Neural cell (in vitro differentiated cells): ENCODE results near the gene TLE4.

Experiments
- EP300 ChIP-seq: fragments of 450-650 bp; conservative IDR thresholded peaks from 2 replicates; pipeline ENCODE4 v1.6.1; 2014; ENCODE audit warnings: antibody characterized with exemption, mild to moderate bottlenecking, moderate library complexity; ENCODE audit not compliant: poor library complexity, severe bottlenecking
- EZH2 ChIP-seq: fragments of 200-600, 300-800 bp; shearing (Covaris generic), sonication (generic); IDR thresholded peaks from 2 replicates; pipeline ENCODE4 v1.6.1; 2014; ENCODE audit warnings: antibody characterized with exemption, low read length, borderline replicate concordance, mild to moderate bottlenecking; ENCODE audit not compliant: insufficient read depth, poor library complexity, severe bottlenecking
- MXI1 ChIP-seq: fragments of 450-650 bp; conservative IDR thresholded peaks from 2 replicates; pipeline ENCODE4 v1.6.1; 2014; ENCODE audit warnings: antibody characterized with exemption, mild to moderate bottlenecking; ENCODE audit not compliant: poor library complexity, severe bottlenecking
- POLR2AphosphoS5 ChIP-seq: IDR thresholded peaks from 2 replicates; pipeline ENCODE4 v1.6.1; 2012
- RAD21 ChIP-seq: fragments of 450-650 bp; conservative IDR thresholded peaks from 2 replicates; pipeline ENCODE4 v1.6.1; 2014; ENCODE audit warnings: antibody characterized with exemption, mild to moderate bottlenecking, moderate library complexity
- SMC3 ChIP-seq: fragments of 450-650 bp; conservative IDR thresholded peaks from 2 replicates; pipeline ENCODE4 v1.6.1; 2014; ENCODE audit warnings: antibody characterized with exemption, mild to moderate bottlenecking, moderate library complexity; ENCODE audit not compliant: poor library complexity
- TAF1 ChIP-seq: IDR thresholded peaks from 2 replicates; pipeline ENCODE4 v1.6.1; 2012; ENCODE audit warnings: low read depth
- TF ChIP-seq, protein P1 (sequence below): fragments of 450-650 bp; IDR thresholded peaks from 2 replicates; pipeline ENCODE4 v1.5.1; 2014; ENCODE audit warnings: antibody characterized with exemption, mild to moderate bottlenecking, moderate library complexity; ENCODE audit not compliant: poor library complexity, severe bottlenecking
- TF ChIP-seq, protein P2 (sequence below): IDR thresholded peaks from 2 replicates; pipeline ENCODE4 v1.6.1; 2012; ENCODE audit warnings: borderline replicate concordance

DNA sequence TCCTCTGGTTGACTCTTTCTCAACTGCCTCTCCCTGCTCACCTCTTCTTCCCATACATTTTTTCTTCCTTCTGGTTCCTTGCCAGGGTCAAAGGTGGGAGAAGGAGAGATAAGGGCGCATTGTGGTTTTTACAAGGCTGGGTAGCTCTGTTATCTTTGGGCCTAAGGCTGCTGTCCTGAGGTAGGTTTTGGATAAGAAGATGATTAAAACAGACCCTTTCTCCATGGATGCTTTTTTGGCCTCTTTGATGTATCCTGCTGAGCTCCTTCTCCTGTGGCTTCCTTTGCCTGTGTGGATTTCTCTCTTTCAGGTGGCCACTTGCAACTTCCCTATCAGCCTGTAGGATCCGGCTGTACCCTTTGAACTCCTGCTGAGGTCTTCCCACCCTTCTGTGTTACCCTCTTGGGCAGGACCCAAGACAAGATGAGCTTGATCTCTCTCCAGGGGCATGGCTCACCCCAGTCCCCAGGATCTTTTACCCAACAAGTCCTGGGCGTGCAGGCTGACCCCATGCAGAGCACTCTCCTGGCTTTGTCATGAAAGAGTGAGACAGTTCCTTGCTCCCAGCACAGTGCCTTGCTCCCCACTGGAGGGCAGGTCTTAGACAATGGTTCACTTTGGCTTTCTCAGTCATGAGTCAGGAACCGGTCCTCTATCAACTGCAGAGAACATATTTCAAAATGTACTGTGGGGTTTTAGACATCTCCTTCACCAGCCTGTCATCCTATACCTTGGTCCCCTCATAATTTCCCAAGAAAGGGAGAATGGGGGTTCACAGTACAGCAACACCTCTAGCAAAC is 197.9 kb downstream of the TLE4 start:
- no peak for TF ChIP-seq EZH2
- TF ChIP-seq, protein P1, sequence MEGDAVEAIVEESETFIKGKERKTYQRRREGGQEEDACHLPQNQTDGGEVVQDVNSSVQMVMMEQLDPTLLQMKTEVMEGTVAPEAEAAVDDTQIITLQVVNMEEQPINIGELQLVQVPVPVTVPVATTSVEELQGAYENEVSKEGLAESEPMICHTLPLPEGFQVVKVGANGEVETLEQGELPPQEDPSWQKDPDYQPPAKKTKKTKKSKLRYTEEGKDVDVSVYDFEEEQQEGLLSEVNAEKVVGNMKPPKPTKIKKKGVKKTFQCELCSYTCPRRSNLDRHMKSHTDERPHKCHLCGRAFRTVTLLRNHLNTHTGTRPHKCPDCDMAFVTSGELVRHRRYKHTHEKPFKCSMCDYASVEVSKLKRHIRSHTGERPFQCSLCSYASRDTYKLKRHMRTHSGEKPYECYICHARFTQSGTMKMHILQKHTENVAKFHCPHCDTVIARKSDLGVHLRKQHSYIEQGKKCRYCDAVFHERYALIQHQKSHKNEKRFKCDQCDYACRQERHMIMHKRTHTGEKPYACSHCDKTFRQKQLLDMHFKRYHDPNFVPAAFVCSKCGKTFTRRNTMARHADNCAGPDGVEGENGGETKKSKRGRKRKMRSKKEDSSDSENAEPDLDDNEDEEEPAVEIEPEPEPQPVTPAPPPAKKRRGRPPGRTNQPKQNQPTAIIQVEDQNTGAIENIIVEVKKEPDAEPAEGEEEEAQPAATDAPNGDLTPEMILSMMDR: no peak
- TF ChIP-seq POLR2AphosphoS5: no peak
- no peak for TF ChIP-seq RAD21
- no peak for TF ChIP-seq TAF1
- TF ChIP-seq MXI1: no peak
- TF ChIP-seq SMC3: no peak
- TF ChIP-seq, protein P2, sequence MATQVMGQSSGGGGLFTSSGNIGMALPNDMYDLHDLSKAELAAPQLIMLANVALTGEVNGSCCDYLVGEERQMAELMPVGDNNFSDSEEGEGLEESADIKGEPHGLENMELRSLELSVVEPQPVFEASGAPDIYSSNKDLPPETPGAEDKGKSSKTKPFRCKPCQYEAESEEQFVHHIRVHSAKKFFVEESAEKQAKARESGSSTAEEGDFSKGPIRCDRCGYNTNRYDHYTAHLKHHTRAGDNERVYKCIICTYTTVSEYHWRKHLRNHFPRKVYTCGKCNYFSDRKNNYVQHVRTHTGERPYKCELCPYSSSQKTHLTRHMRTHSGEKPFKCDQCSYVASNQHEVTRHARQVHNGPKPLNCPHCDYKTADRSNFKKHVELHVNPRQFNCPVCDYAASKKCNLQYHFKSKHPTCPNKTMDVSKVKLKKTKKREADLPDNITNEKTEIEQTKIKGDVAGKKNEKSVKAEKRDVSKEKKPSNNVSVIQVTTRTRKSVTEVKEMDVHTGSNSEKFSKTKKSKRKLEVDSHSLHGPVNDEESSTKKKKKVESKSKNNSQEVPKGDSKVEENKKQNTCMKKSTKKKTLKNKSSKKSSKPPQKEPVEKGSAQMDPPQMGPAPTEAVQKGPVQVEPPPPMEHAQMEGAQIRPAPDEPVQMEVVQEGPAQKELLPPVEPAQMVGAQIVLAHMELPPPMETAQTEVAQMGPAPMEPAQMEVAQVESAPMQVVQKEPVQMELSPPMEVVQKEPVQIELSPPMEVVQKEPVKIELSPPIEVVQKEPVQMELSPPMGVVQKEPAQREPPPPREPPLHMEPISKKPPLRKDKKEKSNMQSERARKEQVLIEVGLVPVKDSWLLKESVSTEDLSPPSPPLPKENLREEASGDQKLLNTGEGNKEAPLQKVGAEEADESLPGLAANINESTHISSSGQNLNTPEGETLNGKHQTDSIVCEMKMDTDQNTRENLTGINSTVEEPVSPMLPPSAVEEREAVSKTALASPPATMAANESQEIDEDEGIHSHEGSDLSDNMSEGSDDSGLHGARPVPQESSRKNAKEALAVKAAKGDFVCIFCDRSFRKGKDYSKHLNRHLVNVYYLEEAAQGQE: no peak
- TF ChIP-seq EP300: no peak
